Central memory CD8-positive, alpha-beta T cell (primary cell): Measurements from ENCODE around the gene ZAP70.

ENCODE experiments used
- ATAC-seq: fragments of 150-1000 bp; cut with Tn5 transposase; replicated peaks from 2 replicates; pipeline ENCODE4 v1.10.0; 2022; ENCODE audit warnings: mild to moderate bottlenecking, moderate FRiP score, moderate number of reproducible peaks; ENCODE audit not compliant: poor library complexity, severe bottlenecking; ENCODE audit errors: extremely low read depth
- DNase-seq, 2 donors: peaks; one replicate each; pipeline ENCODE4 v3.0.0; 2021; ENCODE audit warnings: low spot score in 2 of 2
- H3K27ac Mint-ChIP-seq: one replicate; pipeline ENCODE4 v1.8.0; 2022; ENCODE audit warnings: low read depth, mild to moderate bottlenecking, moderate library complexity, mixed read lengths
- H3K27me3 Mint-ChIP-seq: one replicate; pipeline ENCODE4 v1.8.0; 2022; ENCODE audit warnings: mixed read lengths
- H3K36me3 Mint-ChIP-seq: one replicate; pipeline ENCODE4 v1.8.0; 2022; ENCODE audit warnings: mild to moderate bottlenecking, moderate library complexity, mixed read lengths; ENCODE audit not compliant: insufficient read depth
- H3K4me1 Mint-ChIP-seq: one replicate; pipeline ENCODE4 v1.8.0; 2022; ENCODE audit warnings: mixed read lengths
- H3K4me3 Mint-ChIP-seq: one replicate; pipeline ENCODE4 v1.8.0; 2022; ENCODE audit warnings: mild to moderate bottlenecking, moderate library complexity, mixed read lengths
- H3K9me3 Mint-ChIP-seq: one replicate; pipeline ENCODE4 v1.8.0; 2022; ENCODE audit warnings: mixed read lengths

Gene ZAP70

GRCh38 chr2:97742381-97742847 lies 29.0 kb downstream of the ZAP70 start:
- Mint-ChIP-seq H3K36me3 (peaks cover 30% of the 10 kb centered on the region), H3K4me1 (peaks cover 85% of the 10 kb centered on the region), H3K9me3 (no peaks in the 10 kb centered on the region), H3K27ac (peak overlapping the region; percentile 78), H3K4me3 (peak overlapping the region; percentile 19), H3K27me3 (no peaks in the 10 kb centered on the region)
- peak; percentile 19 for ATAC-seq
- DNase-seq: no peak

- H3K9me3 Mint-ChIP-seq: no peaks in the 10 kb centered on the region
- no peaks in the 10 kb centered on the region for H3K27me3 Mint-ChIP-seq
- peaks cover 19% of the 10 kb centered on the region for H3K36me3 Mint-ChIP-seq
- H3K27ac Mint-ChIP-seq: peak overlapping the region; percentile 66
- ATAC-seq (no peak), DNase-seq (no peak)
- no peak overlapping the region for H3K4me3 Mint-ChIP-seq
- peaks cover 84% of the 10 kb centered on the region for H3K4me1 Mint-ChIP-seq
These were observed 30.5 kb downstream of the ZAP70 start for GRCh38 chr2:97743913-97744312.

GRCh38 chr2:97745474-97746174 lies 32.2 kb downstream of the ZAP70 start:
- H3K9me3 Mint-ChIP-seq: no peaks in the 10 kb centered on the region

GRCh38 chr2:97747285-97747684 lies 33.9 kb downstream of the ZAP70 start:
- peak; percentile 44 for ATAC-seq
- DNase-seq: no peak
- H3K4me3 Mint-ChIP-seq: peak overlapping the region; percentile 40
- peaks cover 68% of the 10 kb centered on the region for H3K4me1 Mint-ChIP-seq
- peaks cover 7% of the 10 kb centered on the region for H3K36me3 Mint-ChIP-seq
- peak overlapping the region; percentile 45 for H3K27ac Mint-ChIP-seq
- no peaks in the 10 kb centered on the region for H3K9me3 Mint-ChIP-seq
- no peaks in the 10 kb centered on the region for H3K27me3 Mint-ChIP-seq

More at GRCh38 chr2:97745474-97746174, 32.2 kb downstream of the ZAP70 start:
- H3K36me3 Mint-ChIP-seq: peaks cover 15% of the 10 kb centered on the region
- ATAC-seq (peak; percentile 93), DNase-seq (peak in 1 of 2 donors; percentile 48)
- peak overlapping the region; percentile 16 for H3K4me3 Mint-ChIP-seq
- H3K4me1 Mint-ChIP-seq: peaks cover 74% of the 10 kb centered on the region
- H3K27ac Mint-ChIP-seq: peak overlapping the region; percentile 0
- no peaks in the 10 kb centered on the region for H3K27me3 Mint-ChIP-seq

- Mint-ChIP-seq H3K9me3 (no peaks in the 10 kb centered on the region), H3K27ac (no peak overlapping the region), H3K27me3 (no peaks in the 10 kb centered on the region), H3K4me1 (peaks cover 64% of the 10 kb centered on the region), H3K4me3 (peak overlapping the region; percentile 40), H3K36me3 (peaks cover 7% of the 10 kb centered on the region)
- DNase-seq (no peak), ATAC-seq (no peak)
These were observed 34.3 kb downstream of the ZAP70 start for GRCh38 chr2:97747716-97748115.

GRCh38 chr2:97749581-97749980 lies 36.2 kb downstream of the ZAP70 start:
- no peak overlapping the region for H3K4me3 Mint-ChIP-seq
- H3K9me3 Mint-ChIP-seq: no peaks in the 10 kb centered on the region
- DNase-seq (no peak), ATAC-seq (no peak)
- H3K36me3 Mint-ChIP-seq: peaks cover 7% of the 10 kb centered on the region
- H3K4me1 Mint-ChIP-seq: peaks cover 45% of the 10 kb centered on the region
- H3K27ac Mint-ChIP-seq: no peak overlapping the region
- H3K27me3 Mint-ChIP-seq: no peaks in the 10 kb centered on the region

- H3K36me3 Mint-ChIP-seq: peaks cover 7% of the 10 kb centered on the region
- H3K4me3 Mint-ChIP-seq: no peak overlapping the region
- no peak overlapping the region for H3K27ac Mint-ChIP-seq
- no peaks in the 10 kb centered on the region for H3K9me3 Mint-ChIP-seq
- H3K4me1 Mint-ChIP-seq: peaks cover 44% of the 10 kb centered on the region
- DNase-seq: no peak
- H3K27me3 Mint-ChIP-seq: no peaks in the 10 kb centered on the region
- ATAC-seq: no peak
These were observed 36.6 kb downstream of the ZAP70 start for GRCh38 chr2:97750017-97750416.

- no peak overlapping the region for H3K4me3 Mint-ChIP-seq
- H3K27me3 Mint-ChIP-seq: no peaks in the 10 kb centered on the region
- peaks cover 27% of the 10 kb centered on the region for H3K4me1 Mint-ChIP-seq
- DNase-seq (no peak), ATAC-seq (no peak)
- peak overlapping the region; percentile 15 for H3K27ac Mint-ChIP-seq
- no peaks in the 10 kb centered on the region for H3K9me3 Mint-ChIP-seq
- H3K36me3 Mint-ChIP-seq: peaks cover 11% of the 10 kb centered on the region
These were observed 38.4 kb downstream of the ZAP70 start for GRCh38 chr2:97751752-97752151.

GRCh38 chr2:97752342-97753334 lies 39.3 kb downstream of the ZAP70 start:
- Mint-ChIP-seq H3K27me3 (no peaks in the 10 kb centered on the region), H3K9me3 (no peaks in the 10 kb centered on the region), H3K27ac (no peak overlapping the region), H3K4me3 (no peak overlapping the region), H3K36me3 (peaks cover 15% of the 10 kb centered on the region), H3K4me1 (peaks cover 18% of the 10 kb centered on the region)
- DNase-seq: no peak
- no peak for ATAC-seq

GRCh38 chr2:97754690-97755346 lies 41.4 kb downstream of the ZAP70 start:
- Mint-ChIP-seq H3K9me3 (no peaks in the 10 kb centered on the region), H3K27ac (no peak overlapping the region), H3K27me3 (no peaks in the 10 kb centered on the region), H3K4me1 (peaks cover 15% of the 10 kb centered on the region), H3K4me3 (no peak overlapping the region), H3K36me3 (peaks cover 20% of the 10 kb centered on the region)
- DNase-seq (no peak), ATAC-seq (no peak)

GRCh38 chr2:97755491-97755890 lies 42.1 kb downstream of the ZAP70 start:
- peaks cover 22% of the 10 kb centered on the region for H3K4me1 Mint-ChIP-seq
- H3K36me3 Mint-ChIP-seq: peaks cover 20% of the 10 kb centered on the region
- DNase-seq (no peak), ATAC-seq (no peak)
- H3K4me3 Mint-ChIP-seq: no peak overlapping the region
- H3K9me3 Mint-ChIP-seq: no peaks in the 10 kb centered on the region
- H3K27ac Mint-ChIP-seq: peak overlapping the region; percentile 50
- no peaks in the 10 kb centered on the region for H3K27me3 Mint-ChIP-seq

GRCh38 chr2:97757062-97757461 lies 43.7 kb downstream of the ZAP70 start:
- Mint-ChIP-seq H3K9me3 (no peaks in the 10 kb centered on the region), H3K27me3 (no peaks in the 10 kb centered on the region), H3K4me1 (peaks cover 20% of the 10 kb centered on the region), H3K36me3 (peaks cover 20% of the 10 kb centered on the region), H3K27ac (no peak overlapping the region), H3K4me3 (no peak overlapping the region)
- ATAC-seq: no peak
- no peak for DNase-seq
